Stimulated activated CD4-positive, alpha-beta T cell treated with anti-CD3 and anti-CD28 coated beads, Interleukin-15, amount 100 ng/mL, for 24 hours (primary cell): Measurements from ENCODE around the gene CPA1.
"Not testable (repeated sequence)": the region's sequence is repeated elsewhere in the genome, so short reads cannot be mapped to it uniquely, and the experiment has no call there.

ENCODE experiments used
- DNase-seq: peaks from one replicate; pipeline ENCODE4 v3.0.0-alpha.2; 2020

Gene CPA1

GRCh38 chr7:130374507-130374906 lies 5.8 kb upstream of the CPA1 start:
- no peak for DNase-seq

- DNase-seq = not testable (repeated sequence)
Measured at GRCh38 chr7:130376461-130376860, 3.8 kb upstream of the CPA1 start.

GRCh38 chr7:130377178-130377577 lies 3.1 kb upstream of the CPA1 start:
- DNase-seq = no peak

GRCh38 chr7:130379019-130379418 lies 1.3 kb upstream of the CPA1 start:
- no peak for DNase-seq

GRCh38 chr7:130379532-130379920 lies 768 bp upstream of the CPA1 start:
- no peak for DNase-seq

- no peak for DNase-seq
Measured at GRCh38 chr7:130380861-130381455, 664 bp downstream of the CPA1 start.

GRCh38 chr7:130381468-130382312 lies 1.4 kb downstream of the CPA1 start:
- DNase-seq = no peak

GRCh38 chr7:130383187-130383980 lies 3.1 kb downstream of the CPA1 start:
- DNase-seq = no peak

- DNase-seq = no peak
Measured at GRCh38 chr7:130384371-130384801, 4.1 kb downstream of the CPA1 start.

- no peak for DNase-seq
Measured at GRCh38 chr7:130384841-130385599, 4.7 kb downstream of the CPA1 start.

- no peak for DNase-seq
Measured at GRCh38 chr7:130385600-130386066, 5.3 kb downstream of the CPA1 start.

- DNase-seq = no peak
Measured at GRCh38 chr7:130386876-130387275, 6.6 kb downstream of the CPA1 start.

- no peak for DNase-seq
Measured at GRCh38 chr7:130387306-130387627, 7.0 kb downstream of the CPA1 start.

- no peak for DNase-seq
Measured at GRCh38 chr7:130387628-130388403, 7.5 kb downstream of the CPA1 start.

GRCh38 chr7:130388671-130389070 lies 8.4 kb downstream of the CPA1 start:
- DNase-seq = no peak

- no peak for DNase-seq
Measured at GRCh38 chr7:130390486-130390885, 10.2 kb downstream of the CPA1 start.

- DNase-seq = no peak
Measured at GRCh38 chr7:130393101-130393561, 12.8 kb downstream of the CPA1 start.

GRCh38 chr7:130393841-130394411 lies 13.6 kb downstream of the CPA1 start:
- DNase-seq = no peak

GRCh38 chr7:130394421-130395195 lies 14.3 kb downstream of the CPA1 start:
- no peak for DNase-seq

GRCh38 chr7:130395421-130395820 lies 15.1 kb downstream of the CPA1 start:
- no peak for DNase-seq

- DNase-seq = no peak
Measured at GRCh38 chr7:130396109-130396508, 15.8 kb downstream of the CPA1 start.
